B cell (primary cell): ENCODE results near the gene ARPC5L. TPM values are rescaled to one million over a fixed set of nuclear protein-coding genes. Genes with fewer than 3 reads are reported as not detected.

Experiments
- ATAC-seq: fragments of 200-7000 bp; cut with Tn5 transposase; one replicate; pipeline ENCODE4 v1.10.0; 2021; ENCODE audit warnings: low read depth, mild to moderate bottlenecking, moderate number of reproducible peaks, moderate library complexity
- CTCF ChIA-PET: fragments of 350-600 bp; sonication (Branson Sonifier 250); formaldehyde crosslinking; loops from one replicate; lab custom pipeline; 2021; ENCODE audit warnings: antibody characterized with exemption, inconsistent platforms; lab: Charles Lee
- POLR2A ChIA-PET: fragments of 350-600 bp; sonication (Branson Sonifier 250); formaldehyde crosslinking; loops from one replicate; lab custom pipeline; 2021; ENCODE audit warnings: antibody characterized with exemption; lab: Charles Lee
- DNase-seq: peaks from one replicate; pipeline ENCODE4 v3.0.0; 2013
- H2AFZ ChIP-seq: 2 replicates; pipeline ENCODE4 v1.6.1; 2012; ENCODE audit warnings: mild to moderate bottlenecking, low read depth, low read length; ENCODE audit not compliant: insufficient read depth, poor library complexity, severe bottlenecking
- H3K27ac ChIP-seq, 2 donors: 1 replicate in 1 of 2; 2 replicates in 1 of 2; pipeline ENCODE4 v1.5.1; 2012 to 2013; ENCODE audit warnings: low read length in 2 of 2, mild to moderate bottlenecking in 2 of 2, moderate library complexity in 1 of 2
- H3K27me3 ChIP-seq, 4 experiments: fragments of 200-600 bp in 1 of 4; sonication (generic) in 1 of 4; replicated peaks in 1 of 4; 1 replicate in 2 of 4; 2 replicates in 2 of 4; pipeline versions ENCODE4 v1.6.1 to v1.7.0; 2013 to 2016; ENCODE audit warnings: low read length in 3 of 4, mild to moderate bottlenecking in 2 of 4, mixed read lengths in 1 of 4, moderate library complexity in 1 of 4; ENCODE audit not compliant: insufficient read depth in 4 of 4, control insufficient read depth in 3 of 4; ENCODE audit errors: control extremely low read depth in 1 of 4
- H3K36me3 ChIP-seq, 2 experiments: replicated peaks in 1 of 2; 1 replicate in 1 of 2; 2 replicates in 1 of 2; pipeline versions ENCODE4 v1.6.1 to v1.7.1; 2013; ENCODE audit warnings: low read length in 1 of 2; ENCODE audit not compliant: insufficient read depth in 2 of 2, control insufficient read depth in 1 of 2; ENCODE audit errors: control extremely low read depth in 1 of 2, extremely low read depth in 1 of 2
- H3K4me1 ChIP-seq, 2 donors: fragments of 200-600 bp in 1 of 2; sonication (generic) in 1 of 2; 1 replicate in 1 of 2; 2 replicates in 1 of 2; pipeline versions ENCODE4 v1.5.1 to v1.6.1; 2013 to 2017; ENCODE audit warnings: low read length in 2 of 2; ENCODE audit not compliant: control insufficient read depth in 2 of 2, insufficient read depth in 2 of 2
- H3K4me2 ChIP-seq: replicated peaks from 2 replicates; pipeline ENCODE3; 2012; ENCODE audit warnings: mild to moderate bottlenecking, low read depth, low read length; ENCODE audit not compliant: poor library complexity, severe bottlenecking
- H3K4me3 ChIP-seq, 5 experiments: fragments of 200-600 bp in 1 of 5; sonication (generic) in 1 of 5; 1 replicate in 3 of 5; 2 replicates in 2 of 5; pipeline versions ENCODE4 v1.5.1 to v1.7.0; 2011 to 2016; ENCODE audit warnings: low read length in 4 of 5, mild to moderate bottlenecking in 4 of 5, low read depth in 2 of 5, control low read depth in 1 of 5, moderate library complexity in 1 of 5; ENCODE audit not compliant: insufficient read depth in 1 of 5; ENCODE audit errors: control extremely low read depth in 1 of 5, extremely low read depth in 1 of 5
- H3K79me2 ChIP-seq: fragments of 200-600 bp; sonication (generic); one replicate; pipeline ENCODE4 v1.6.0; 2016; ENCODE audit warnings: low read length; ENCODE audit not compliant: control insufficient read depth, insufficient read depth
- H3K9ac ChIP-seq: fragments of 200-600 bp; sonication (generic); 2 replicates; pipeline ENCODE4 v1.6.1; 2017; ENCODE audit warnings: mild to moderate bottlenecking, low read length, moderate library complexity
- H3K9me3 ChIP-seq, 3 donors: one replicate each; pipeline versions ENCODE4 v1.6.1 to v1.7.1; 2013; ENCODE audit warnings: low read length in 2 of 3; ENCODE audit not compliant: control insufficient read depth in 2 of 3, insufficient read depth in 1 of 3; ENCODE audit errors: control extremely low read depth in 1 of 3
- H4K20me1 ChIP-seq: 2 replicates; pipeline ENCODE4 v1.6.0; 2012; ENCODE audit warnings: mild to moderate bottlenecking, low read length; ENCODE audit not compliant: insufficient read depth, control insufficient read depth, poor library complexity, severe bottlenecking
- H3K27ac Mint-ChIP-seq: one replicate; pipeline ENCODE4 v1.8.0; 2021; ENCODE audit warnings: mixed read lengths
- H3K27me3 Mint-ChIP-seq: one replicate; pipeline ENCODE4 v1.8.0; 2021; ENCODE audit warnings: mixed read lengths
- H3K4me1 Mint-ChIP-seq: one replicate; pipeline ENCODE4 v1.8.0; 2021; ENCODE audit warnings: mixed read lengths
- H3K4me3 Mint-ChIP-seq: one replicate; pipeline ENCODE4 v1.8.0; 2021; ENCODE audit warnings: mixed read lengths
- H3K9me3 Mint-ChIP-seq: one replicate; pipeline ENCODE4 v1.8.0; 2022; ENCODE audit warnings: mixed read lengths; ENCODE audit not compliant: insufficient read depth
- EZH2 ChIP-seq: IDR thresholded peaks from 2 replicates; pipeline ENCODE4 v1.6.1; 2012; ENCODE audit warnings: borderline replicate concordance, low read depth, mild to moderate bottlenecking, moderate library complexity, low read length; ENCODE audit not compliant: insufficient read depth, poor library complexity, severe bottlenecking
- WGBS: methylation state at CpG from one replicate; pipeline ENCODE4 v1.1.5; 2013; ENCODE audit warnings: missing lambda C conversion rate; ENCODE audit not compliant: insufficient coverage; 5-methylcytosine and 5-hydroxymethylcytosine counted together
- intact Hi-C: fragments of 100-400 bp; cut with micrococcal nuclease; formaldehyde crosslinking; loops from one replicate; pipeline ENCODE4 v1.10.0; 2022
- polyA plus RNA-seq: library from polyadenylated mRNA; depleted of rRNA; stranded (reverse); fragments of >200 nt; gene quantifications from 2 replicates; pipeline ENCODE4 v1.2.3, GENCODE V29; 2012
- total RNA-seq, 2 donors: library from RNA; stranded (reverse); fragments of 120-200 nt in 1 of 2; gene quantifications; 1 replicate in 1 of 2; 2 replicates in 1 of 2; pipeline versions ENCODE4 v1.2.3 to v1.2.4, GENCODE V29; 2013 to 2022
- TF ChIP-seq, protein P1 (sequence below): fragments of 200-600 bp; IDR thresholded peaks from one replicate; pipeline ENCODE4 v1.8.0; 2022; ENCODE audit warnings: antibody characterized with exemption, mild to moderate bottlenecking

Gene ARPC5L
- total and polyA plus RNA-seq, 2 donors (not counting 1 experiment from before 2014, with no cell fraction given) = 37.3 to 66.3 TPM

- Mint-ChIP-seq H3K27me3 (peaks cover 11% of the 10 kb centered on the region), H3K27ac (no peak overlapping the region), H3K4me3 (no peak overlapping the region), H3K9me3 (no peaks in the 10 kb centered on the region), H3K4me1 (no peaks in the 10 kb centered on the region)
- H3K36me3 ChIP-seq = no peaks in the 10 kb centered on the region
- H3K27me3 ChIP-seq = peaks cover 0 to 6% (median 0%) of the 10 kb centered on the region in 4 experiments
- no peak overlapping the region for H3K27ac ChIP-seq
- no peak overlapping the region for H3K4me2 ChIP-seq
- H3K9me3 ChIP-seq = no peaks in the 10 kb centered on the region
- no peak overlapping the region for H2AFZ ChIP-seq
- 76% methylated on average over 12 of the region's 18 CpGs for WGBS
- TF ChIP-seq EZH2 = no peak
- TF ChIP-seq, protein P1, sequence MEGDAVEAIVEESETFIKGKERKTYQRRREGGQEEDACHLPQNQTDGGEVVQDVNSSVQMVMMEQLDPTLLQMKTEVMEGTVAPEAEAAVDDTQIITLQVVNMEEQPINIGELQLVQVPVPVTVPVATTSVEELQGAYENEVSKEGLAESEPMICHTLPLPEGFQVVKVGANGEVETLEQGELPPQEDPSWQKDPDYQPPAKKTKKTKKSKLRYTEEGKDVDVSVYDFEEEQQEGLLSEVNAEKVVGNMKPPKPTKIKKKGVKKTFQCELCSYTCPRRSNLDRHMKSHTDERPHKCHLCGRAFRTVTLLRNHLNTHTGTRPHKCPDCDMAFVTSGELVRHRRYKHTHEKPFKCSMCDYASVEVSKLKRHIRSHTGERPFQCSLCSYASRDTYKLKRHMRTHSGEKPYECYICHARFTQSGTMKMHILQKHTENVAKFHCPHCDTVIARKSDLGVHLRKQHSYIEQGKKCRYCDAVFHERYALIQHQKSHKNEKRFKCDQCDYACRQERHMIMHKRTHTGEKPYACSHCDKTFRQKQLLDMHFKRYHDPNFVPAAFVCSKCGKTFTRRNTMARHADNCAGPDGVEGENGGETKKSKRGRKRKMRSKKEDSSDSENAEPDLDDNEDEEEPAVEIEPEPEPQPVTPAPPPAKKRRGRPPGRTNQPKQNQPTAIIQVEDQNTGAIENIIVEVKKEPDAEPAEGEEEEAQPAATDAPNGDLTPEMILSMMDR = peak; percentile 18
- POLR2A ChIA-PET = no interaction called here
- H3K4me3 ChIP-seq = no peak overlapping the region
- H4K20me1 ChIP-seq = no peaks in the 10 kb centered on the region
- H3K9ac ChIP-seq = no peak overlapping the region
- ATAC-seq = no peak
- no peaks in the 10 kb centered on the region for H3K4me1 ChIP-seq
- no peaks in the 10 kb centered on the region for H3K79me2 ChIP-seq
- CTCF ChIA-PET = interaction anchor here (1.0 to 4.0 kb wide), 10 partner anchors 11 to 223 kb away, joined by 3 to 29 read pairs (median 3); partner anchors contain the start of genes NR6A1 and WDR38
- DNase-seq = peak; percentile 21
- intact Hi-C loops = no loop called here
These were observed 21.6 kb upstream of the ARPC5L start for GRCh38 chr9:124840300-124840833.

DNA sequence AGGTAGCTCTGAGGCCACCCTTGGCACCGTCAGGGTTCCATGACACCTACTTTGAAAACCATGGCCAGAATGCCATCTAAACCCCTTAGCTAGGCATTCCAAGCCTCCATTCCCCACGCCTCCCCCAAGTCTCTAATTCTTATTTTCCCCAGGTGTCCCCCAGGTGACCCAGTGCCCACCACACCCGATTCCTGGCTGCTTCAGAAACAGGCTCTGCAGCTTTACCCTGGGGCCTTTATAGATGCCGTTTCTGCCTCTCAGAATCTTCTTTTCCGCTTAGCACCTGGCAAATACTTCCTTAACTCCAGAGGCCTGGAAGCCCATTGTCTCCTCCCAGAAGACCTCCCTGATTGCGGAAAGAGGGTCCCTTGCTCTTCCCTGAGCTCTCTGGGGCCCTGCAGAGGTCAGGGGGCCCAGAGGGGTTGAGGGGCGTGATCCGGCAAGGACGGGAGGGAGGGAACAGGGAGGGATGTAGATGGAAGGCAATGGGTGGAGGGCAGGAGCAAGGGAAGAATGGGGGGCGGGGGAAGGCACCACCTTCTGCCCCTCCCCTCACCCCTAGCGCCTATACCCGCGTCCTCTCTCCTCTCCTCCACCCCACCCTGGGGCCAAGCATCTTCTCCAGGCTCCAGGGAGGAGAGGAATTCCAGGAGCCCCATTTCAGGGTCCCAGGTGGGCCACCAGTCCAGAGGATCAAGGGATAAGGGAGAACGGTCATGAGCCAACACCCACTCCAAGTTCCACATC, 20.7 kb upstream of the ARPC5L start:
- CTCF ChIA-PET = interaction anchor here (0.7 to 4.0 kb wide), 6 partner anchors 12 to 224 kb away, joined by 3 to 29 read pairs (median 4); partner anchors contain the start of genes NR6A1 and WDR38
- Histone ChIP-seq H3K4me1 (no peaks in the 10 kb centered on the region), H3K36me3 (no peaks in the 10 kb centered on the region), H3K27ac (no peak overlapping the region), H3K9ac (no peak overlapping the region), H3K4me3 (no peak overlapping the region), H3K27me3 (peaks cover 0 to 6% (median 0%) of the 10 kb centered on the region in 4 experiments), H3K9me3 (no peaks in the 10 kb centered on the region), H4K20me1 (no peaks in the 10 kb centered on the region), H3K4me2 (no peak overlapping the region), H2AFZ (no peak overlapping the region), H3K79me2 (no peaks in the 10 kb centered on the region)
- TF ChIP-seq, protein P1 = no peak
- TF ChIP-seq EZH2 = no peak
- intact Hi-C loops = no loop called here
- Mint-ChIP-seq H3K9me3 (no peaks in the 10 kb centered on the region), H3K4me3 (no peak overlapping the region), H3K4me1 (no peaks in the 10 kb centered on the region), H3K27ac (no peak overlapping the region), H3K27me3 (peaks cover 8% of the 10 kb centered on the region)
- POLR2A ChIA-PET = no interaction called here
- WGBS = 94% methylated on average over 6 of the region's 14 CpGs
- ATAC-seq (no peak), DNase-seq (no peak)
